Stimulated activated CD4-positive, alpha-beta T cell treated with anti-CD3 and anti-CD28 coated beads, TNF-alpha, amount 100 ng/mL, for 24 hours (primary cell): Measurements from ENCODE around the gene GLUL.
"Not testable (repeated sequence)": the region's sequence is repeated elsewhere in the genome, so short reads cannot be mapped to it uniquely, and the experiment has no call there.

Experiments used
- DNase-seq, 3 experiments: peaks; one replicate each; pipeline ENCODE4 v3.0.0-alpha.2; 2020; ENCODE audit warnings: low read depth in 3 of 3

Gene GLUL

DNA sequence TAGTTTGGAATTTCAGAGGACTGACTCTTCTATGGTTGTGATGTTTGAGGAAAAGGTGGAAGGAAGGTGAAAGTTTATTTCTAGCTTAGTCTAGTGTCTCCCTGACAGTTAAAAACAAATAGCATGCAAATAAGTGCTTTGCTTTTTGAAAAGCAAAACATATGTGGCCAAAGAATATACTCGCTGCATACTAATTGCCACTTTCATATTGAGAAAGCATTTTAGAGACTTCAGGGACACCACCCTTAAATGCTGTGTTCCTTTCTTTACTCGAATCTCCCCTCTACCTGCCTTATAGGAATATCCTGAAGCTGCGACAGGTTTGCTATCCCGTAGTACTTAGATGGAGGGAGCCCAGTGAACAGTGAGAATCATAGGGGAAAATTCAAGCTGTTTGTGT, 23.2 kb downstream of the GLUL start:
- no peak for DNase-seq

DNA sequence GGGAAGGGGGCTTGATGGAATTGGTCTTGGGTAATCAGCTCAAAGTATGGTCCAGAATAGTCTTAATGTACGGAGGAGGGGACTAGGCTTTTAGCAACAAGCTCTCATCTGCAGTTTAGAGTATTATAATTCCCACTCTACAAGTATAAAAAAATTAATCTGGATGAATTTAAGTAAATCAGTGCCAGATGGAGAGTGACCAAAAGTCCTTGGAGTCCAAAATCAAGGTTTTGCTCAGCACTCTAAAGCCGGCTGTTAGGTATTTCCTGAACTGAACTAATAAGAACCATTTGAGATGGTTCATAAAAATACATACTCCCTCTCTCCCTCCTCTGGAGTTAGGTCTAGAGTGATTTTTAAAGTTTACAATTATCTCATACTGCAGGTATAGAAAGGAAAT, 23.7 kb downstream of the GLUL start:
- no peak for DNase-seq

DNA sequence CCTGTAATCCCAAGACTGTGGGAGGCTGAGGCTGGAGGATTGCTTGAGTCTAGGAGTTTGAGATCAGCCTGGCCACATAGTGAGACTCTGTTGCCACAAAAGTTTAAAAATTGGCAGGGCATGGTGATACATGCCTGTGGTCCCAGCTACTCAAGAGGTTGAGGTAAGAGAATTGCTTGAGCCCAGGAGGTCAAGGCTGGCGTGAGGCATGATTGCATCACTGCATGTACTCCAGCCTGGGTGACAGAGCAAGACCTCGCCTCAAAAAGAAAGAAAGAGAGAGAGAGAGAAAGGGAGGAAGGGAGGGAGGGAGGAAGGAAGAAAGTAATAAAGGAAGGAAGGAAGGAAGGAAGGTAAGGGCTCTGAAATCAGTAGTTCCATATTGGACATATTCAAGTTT, 25.0 kb downstream of the GLUL start:
- no peak for DNase-seq

DNA sequence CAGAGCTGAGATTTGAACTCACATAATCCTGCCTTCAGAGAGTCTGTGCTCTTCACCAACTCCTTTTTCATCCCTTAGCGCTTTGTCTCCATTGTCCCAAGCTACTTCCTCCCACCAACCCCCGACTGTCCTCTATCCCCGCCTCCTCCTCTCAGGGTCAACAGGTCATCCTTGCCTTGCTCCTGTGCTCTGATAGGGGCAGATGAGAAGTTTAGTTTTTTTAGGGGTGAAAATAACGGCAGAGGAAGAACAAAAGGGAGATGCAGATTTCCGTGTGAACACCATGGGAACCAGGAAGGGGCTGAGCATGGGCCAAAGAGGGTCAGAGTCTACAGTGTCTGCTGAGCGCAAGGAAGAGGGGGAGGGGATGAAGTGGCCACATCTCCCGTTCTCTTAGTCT, 31.9 kb downstream of the GLUL start:
- no peak for DNase-seq

DNA sequence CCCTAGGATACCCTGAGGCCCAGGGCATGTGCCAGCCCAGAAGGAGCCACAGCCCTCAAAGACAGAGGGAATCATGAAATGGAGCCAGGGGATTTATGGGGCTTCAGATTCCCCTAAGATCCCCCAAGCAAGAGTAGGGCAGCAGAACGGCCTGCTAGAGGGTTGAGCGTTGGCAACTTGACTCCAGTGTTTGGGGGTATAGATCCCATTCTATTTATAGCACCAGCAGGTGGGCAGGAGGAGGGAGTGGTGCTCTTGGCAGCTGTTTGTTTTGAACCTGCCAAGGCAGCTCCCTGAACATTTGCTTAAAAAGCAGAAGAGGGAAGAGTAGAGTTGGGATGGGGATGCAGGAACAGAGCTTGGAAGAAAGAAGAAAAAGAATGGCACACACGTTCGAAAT, 33.7 kb downstream of the GLUL start:
- DNase-seq: no peak

DNA sequence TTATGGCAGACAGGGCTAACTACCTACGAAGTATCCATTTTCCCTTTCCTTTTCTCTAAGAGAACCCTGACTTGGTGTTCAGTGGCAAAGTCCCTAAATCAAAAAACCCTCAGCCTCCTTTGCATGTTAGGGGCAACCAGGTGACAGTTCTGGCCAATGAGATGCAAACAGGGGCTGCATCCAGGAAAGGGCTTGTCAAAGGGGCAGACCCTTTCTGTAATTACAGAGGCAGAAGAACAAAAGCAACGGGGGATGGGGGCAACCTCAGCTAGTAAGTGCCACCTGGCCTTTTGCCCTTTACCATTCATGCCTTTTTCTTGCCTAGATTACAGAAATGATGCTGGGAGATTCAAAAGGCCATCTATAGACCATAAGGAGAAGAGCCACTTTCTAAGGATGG, 34.4 kb downstream of the GLUL start:
- no peak for DNase-seq

DNA sequence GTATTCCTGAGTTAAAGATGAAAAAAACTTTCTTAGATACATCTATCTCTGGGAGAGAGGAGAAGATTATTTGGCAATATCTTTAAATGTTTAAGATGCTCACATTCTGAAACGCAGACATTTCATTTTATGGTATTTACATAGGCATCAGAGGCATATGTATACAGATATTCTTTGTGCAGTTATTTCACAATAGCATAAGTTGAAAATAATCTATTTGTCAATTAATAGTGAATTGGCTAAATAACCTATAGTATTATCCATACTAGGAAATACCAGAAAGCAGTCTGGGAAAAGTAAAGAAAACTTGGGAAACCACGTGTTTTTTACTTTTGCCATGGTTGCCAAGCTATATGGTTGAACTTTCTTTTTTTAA, 35.9 kb downstream of the GLUL start:
- DNase-seq: no peak

DNA sequence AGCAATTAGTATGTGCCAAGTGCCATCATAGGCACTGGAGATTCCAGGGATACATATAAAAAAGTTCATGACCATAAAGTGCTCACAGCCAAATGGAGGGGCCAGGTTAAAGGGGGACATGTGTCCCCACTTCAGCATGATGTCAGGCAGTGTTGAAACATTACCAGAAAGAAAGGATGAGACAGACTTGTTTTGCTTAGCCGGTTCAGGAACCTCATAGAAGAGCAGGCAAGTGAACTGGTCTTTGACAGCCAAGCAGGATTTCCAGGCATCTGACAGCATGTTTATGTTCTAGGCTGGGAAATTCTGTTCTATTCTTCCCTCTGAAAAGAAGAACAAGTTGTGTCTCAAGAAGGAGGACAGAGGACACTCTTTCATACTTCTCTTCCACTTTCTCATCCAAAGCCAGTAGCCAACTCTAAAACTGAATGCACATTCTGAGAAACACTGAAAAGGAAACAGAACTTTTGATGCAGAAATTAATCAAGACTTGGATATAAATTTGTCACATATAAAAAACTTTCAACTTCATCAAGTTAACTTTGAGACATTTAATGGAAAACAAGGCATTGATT, 39.7 kb downstream of the GLUL start:
- no peak for DNase-seq

DNA sequence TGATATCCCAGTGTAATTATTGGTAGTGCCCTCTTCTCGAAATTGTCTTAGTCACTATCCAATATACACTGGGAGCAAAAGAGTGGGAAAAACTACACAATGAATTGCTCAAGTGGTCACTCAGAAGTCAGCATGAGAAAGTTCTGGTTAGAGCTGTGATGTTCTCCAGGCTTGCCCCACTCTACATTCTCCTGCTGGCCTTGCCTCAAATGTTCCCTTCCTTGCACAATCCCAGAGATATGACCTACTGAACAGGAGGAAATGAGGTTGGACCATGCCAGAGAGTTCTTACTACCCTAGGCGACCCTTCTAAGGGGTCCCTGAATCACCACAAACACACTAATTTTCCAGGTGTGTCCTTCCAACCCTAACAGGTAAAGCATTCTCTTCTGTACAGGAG, 40.8 kb downstream of the GLUL start:
- no peak for DNase-seq

DNA sequence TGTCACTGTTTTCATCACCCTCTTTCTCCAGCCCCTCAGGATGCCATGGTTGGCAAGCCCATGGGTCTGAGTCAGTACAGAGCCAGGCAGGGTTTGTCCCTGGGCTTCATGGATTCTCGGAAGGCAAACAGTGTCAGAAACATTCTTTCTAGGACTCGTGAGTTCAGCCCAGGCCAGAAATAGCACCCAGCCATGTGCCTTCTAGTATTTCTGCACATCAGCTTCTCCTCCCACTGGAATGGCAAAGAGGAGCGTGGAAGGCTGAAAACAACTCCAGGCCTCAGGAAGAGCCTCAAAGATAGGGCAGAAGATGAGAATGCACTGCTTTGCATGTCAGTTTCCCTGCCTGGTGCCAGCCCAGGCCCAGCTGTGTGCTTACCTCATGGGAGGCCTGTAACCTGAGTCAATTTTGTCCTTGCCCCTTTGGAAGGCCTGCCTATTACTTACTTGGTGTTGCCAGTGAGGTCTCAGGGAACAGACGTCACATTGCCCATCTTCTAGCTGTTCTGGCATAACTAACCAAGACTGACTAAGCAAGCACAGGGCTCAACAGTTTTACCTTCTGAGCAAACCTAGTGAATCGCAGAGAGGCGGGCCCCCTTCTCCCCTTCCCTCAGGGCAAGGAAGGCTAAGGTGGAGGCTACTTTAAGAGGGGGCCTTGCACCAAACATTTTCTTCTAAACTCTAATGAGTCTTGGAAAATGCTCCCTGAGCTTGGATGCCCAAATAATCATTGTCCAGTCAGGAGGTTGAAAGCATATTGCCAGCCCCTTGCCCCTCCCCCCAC, 42.4 kb downstream of the GLUL start:
- no peak for DNase-seq

DNA sequence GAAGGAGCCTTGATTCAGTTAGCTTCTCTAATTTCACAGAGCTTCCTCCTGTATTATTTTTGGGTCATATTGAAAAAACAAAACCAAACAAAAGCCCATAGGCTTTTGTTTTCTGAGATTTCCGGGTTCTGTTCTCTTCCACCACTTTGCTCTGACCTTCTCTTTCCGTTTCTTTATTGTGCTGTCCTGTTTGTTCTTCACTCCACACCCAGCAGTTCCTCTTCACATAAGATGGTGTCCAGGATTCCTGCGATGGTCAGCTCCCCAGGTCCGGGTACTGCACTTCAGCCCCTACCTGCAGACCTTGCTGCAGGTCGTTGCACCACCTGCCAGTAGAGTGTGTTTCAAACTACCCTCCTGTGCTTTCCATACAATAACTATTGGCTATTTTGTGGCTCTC, 44.6 kb downstream of the GLUL start:
- no peak for DNase-seq

DNA sequence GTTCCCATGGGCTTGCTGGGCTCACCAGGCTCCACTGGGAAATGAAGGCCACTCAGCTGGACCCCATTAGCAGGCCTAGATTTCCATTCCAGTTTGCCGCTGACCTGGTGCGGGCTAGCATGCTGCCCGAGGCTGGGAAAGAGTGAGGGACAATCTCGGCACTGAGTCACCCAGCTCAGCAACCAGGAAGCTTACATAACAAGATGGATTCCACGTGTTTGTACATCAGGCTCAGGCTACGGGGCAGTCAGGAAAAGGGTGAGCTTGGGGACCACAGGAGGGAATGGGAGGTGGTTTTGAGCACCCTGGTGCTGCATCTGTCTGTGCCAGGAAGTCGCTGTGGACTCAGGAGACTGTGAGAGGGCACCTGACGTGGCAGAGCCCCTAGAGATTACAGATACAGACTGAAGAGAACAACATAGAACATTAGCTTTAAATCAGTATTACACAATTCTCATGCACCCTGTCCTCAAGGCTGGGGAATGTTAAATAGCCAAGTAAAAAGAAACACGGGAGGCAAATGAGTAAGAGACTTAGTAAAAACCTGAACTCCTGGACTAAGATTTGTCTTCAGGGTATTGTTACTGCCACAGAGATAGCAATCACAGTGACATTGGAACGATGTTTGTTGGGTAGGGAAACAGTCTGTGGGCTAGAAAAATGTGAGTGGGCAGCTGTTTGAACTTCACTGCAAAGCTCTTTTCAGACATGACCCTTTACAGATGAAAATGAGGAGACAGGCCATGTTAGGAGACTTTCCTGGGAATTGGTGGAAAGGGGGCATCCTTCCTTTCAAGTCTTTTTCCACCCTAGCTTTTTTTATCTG, 51.1 kb downstream of the GLUL start:
- no peak for DNase-seq

DNA sequence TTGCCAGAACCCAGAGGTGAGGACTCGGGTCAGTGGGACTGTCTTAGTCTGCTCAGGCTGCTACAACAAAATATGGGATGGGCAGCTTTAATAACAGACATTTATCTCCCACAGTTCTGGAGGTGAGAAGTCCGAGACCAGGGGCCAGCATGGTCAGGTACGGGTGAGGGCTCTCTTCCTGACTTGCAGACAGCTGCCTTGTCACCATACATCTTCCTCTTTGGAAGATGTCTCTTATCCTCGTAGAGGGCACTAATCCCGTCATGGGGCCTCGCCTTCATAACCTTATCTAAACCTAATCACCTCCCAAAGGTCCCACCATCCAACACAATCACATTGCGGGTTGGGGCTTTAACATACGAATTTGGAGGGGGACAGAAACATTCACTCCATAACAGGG, 51.9 kb downstream of the GLUL start:
- no peak for DNase-seq

DNA sequence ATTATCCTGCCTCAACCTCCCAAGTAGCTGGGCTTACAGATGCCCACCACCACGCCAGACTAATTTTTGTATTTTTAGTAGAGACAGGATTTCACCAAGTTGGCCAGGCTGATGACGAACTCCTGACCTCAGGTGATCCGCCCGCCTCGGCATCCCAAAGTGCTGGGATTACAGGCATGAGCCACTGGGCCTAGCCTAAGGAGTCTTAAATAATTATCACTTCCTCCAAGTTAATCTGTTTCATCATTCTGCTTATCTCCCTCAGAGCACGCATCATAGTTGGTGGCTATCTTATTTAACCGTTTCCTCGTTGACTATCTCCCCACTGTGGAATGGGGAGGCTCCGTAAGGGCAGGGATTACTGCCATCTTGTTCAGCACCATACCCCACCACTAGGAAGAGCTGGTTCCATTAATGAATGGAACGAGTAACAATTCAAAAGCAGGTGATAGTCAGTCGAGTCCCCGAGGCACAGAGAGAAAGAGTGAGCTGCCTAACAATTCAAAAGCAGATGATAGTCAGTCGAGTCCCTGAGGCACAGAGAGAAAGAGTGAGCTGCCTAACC, 52.7 kb downstream of the GLUL start:
- no peak for DNase-seq

DNA sequence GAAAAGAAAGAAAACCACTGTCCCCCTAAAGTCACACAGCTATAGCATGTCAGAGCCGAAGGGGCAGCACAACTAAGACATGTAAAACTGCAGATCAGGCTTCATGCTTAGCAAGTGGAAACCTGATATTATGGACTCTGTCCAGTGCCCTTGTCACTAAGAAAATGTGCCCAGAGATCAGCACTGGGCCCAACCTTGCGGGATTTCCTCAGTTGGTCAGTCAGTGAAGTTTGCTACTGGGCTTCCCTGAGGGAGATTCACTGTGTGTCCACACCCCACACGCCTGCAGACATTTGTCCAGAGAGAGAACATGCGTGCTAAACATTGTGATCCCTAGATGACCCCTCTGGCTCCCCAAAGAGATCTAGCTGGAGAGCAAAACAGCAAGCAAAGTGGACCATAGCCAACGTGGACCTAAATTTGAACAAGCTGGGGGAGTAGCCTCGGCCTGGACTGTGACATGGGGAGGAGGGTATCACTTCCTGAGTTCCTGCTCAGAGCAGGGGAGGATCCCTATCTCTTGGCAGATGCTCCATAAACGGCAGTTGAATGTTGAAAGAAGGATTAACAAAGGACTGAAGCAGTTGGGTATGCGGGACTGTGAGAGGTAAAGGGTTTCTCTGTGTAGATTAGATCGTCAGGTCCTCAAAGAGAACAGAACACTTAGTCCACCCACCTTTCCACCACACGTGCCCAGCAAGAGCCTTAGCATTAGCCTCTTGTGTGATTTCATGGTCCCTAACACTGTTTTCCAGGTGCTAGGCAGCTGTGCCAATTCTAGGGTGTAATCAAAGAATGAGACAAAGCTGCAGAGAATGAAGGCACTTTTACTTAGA, 53.6 kb downstream of the GLUL start:
- no peak for DNase-seq

DNA sequence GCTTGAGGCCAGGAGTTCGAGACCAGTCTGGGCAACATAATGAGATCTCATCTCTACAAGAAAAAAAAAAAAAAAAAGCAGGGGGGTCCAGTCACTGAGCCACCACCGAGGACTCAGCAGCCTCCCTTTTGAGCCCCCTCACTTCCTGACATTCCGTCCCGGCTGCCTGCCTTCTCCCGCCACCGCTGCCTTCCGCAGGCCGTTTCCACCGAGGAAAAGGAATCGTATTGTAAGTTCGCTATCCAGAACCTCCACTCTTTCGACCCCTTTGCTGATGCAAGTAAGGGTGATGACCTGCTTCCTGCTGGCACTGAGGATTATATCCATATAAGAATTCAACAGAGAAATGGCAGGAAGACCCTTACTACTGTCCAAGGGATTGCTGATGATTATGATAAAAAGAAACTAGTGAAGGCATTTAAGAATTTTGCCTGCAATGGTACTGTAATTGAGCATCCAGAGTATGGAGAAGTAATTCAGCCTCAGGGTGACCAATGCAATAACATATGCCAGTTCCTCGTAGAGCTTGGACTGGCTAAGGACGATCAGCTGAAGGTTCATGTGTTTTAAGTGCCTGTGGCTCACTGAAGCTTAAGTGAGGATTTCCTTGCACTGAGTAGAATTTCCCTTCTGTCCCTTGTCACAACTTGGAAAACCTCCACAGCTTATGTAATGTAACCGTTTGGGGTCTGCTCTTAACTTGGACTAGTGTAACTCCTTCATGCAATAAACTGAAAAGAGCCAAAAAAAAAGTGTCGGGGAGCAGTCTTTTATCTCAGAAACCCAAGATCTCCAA, 55.6 kb downstream of the GLUL start:
- no peak for DNase-seq

DNA sequence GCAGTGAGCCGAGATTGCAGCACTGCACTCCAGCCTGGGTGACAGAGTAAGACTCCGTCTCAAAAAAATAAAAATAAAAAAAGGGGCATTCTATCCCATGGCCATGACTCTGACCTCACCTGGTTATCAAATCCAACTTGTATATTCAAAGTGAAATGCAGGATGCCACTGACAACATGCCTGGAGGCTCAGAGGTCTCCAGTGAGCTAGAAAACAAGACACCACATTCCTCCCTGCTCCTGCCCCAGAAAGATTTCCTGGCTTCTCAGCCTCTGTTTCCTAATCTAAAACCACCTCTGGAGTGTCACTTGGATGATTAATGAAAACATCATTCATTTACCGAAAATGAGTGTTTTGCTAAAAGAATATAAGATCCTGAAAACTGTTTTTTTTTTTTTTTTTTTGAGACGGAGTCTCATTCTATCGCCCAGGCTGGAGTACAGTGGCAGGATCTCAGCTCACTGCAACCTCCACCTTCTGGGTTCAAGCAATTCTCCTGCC, 58.5 kb downstream of the GLUL start:
- DNase-seq: not testable (repeated sequence)

DNA sequence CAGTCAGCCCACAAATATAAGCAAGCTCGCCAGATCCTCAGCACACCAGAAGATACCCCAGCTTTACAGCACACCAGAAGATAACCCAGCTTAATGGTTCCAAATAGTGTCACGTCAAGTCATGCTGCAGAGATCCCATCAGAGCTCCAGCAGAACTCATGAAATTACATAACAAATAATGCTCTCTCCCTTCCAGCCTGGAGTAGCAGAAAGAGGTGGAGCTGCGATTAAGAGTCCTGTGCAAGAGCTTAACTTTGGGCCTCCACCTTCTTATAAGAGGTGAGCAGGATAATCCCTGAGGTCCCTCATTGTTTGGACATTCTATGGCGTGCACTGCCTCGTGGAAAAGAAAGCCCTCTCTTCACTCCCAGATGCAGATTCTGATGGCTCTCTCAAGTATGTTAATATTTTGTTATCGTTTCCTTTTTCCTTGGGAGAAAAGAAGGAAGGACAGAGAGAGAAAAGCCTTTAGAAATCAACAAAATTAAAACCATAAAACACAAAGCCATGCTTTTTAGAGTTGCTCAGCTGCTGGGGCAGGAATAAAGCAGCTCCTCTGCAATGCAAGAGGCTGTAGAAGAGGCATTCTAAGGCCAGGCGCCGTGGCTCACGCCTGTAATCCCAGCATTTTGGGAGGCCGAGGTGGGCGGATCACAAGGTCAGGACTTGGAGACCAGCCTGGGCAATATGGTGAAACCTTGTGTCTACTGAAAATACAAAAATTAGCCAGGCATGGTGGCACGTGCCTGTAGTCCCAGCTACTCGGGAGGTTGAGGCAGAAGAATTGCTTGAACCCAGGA, 59.1 kb downstream of the GLUL start:
- DNase-seq: no peak
